Body of pancreas (tissue), 4 donors: Measurements from ENCODE around the gene PPP6R2.
"Not testable (repeated sequence)": the region's sequence is repeated elsewhere in the genome, so short reads cannot be mapped to it uniquely, and the experiment has no call there.

ENCODE experiments used
- POLR2A ChIP-seq, 3 donors: fragments of 450-650 bp; IDR thresholded peaks; one replicate each; pipeline ENCODE4 v1.6.1; 2016; ENCODE audit warnings: antibody characterized with exemption in 3 of 3, mild to moderate bottlenecking in 2 of 3
- TF ChIP-seq, protein P1 (sequence below), 7 experiments: fragments of 450-650 bp in 4 of 7; fragments of 200-600 bp in 3 of 7; sonication (generic) in 3 of 7; IDR thresholded peaks; one replicate each; pipeline ENCODE4 v1.5.1; 2016 to 2019; ENCODE audit warnings: antibody characterized with exemption in 7 of 7

DNA sequence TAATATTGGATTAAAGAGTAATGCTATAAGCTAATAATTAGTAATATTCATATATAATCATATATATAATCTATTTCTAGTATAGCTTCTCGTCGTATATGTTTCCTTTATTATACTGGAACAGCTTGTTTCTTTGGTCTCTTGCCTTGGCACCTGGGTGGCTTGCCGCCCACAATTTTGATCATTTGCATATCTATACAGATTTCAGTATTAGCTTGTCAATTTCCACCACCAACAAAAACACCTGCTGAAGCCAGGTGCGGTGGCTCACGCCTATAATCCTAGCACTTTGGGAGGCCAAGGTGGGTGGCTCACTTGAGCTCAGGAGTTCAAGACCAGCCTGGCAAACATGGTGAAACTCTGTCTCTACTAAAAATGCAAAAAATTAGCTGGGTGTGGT is 8.7 kb upstream of the PPP6R2 start:
- TF ChIP-seq POLR2A (IDR thresholded peaks at IDR 0.05), result not testable (repeated sequence)
- TF ChIP-seq, protein P1, sequence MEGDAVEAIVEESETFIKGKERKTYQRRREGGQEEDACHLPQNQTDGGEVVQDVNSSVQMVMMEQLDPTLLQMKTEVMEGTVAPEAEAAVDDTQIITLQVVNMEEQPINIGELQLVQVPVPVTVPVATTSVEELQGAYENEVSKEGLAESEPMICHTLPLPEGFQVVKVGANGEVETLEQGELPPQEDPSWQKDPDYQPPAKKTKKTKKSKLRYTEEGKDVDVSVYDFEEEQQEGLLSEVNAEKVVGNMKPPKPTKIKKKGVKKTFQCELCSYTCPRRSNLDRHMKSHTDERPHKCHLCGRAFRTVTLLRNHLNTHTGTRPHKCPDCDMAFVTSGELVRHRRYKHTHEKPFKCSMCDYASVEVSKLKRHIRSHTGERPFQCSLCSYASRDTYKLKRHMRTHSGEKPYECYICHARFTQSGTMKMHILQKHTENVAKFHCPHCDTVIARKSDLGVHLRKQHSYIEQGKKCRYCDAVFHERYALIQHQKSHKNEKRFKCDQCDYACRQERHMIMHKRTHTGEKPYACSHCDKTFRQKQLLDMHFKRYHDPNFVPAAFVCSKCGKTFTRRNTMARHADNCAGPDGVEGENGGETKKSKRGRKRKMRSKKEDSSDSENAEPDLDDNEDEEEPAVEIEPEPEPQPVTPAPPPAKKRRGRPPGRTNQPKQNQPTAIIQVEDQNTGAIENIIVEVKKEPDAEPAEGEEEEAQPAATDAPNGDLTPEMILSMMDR (IDR thresholded peaks at IDR 0.05), result not testable (repeated sequence)
